SK-N-SH (cell line): ENCODE data around the gene PLEKHG7.

Source experiments
- GABPA ChIP-seq: IDR thresholded peaks from 2 replicates; pipeline ENCODE4 v1.4.0; 2012; ENCODE audit warnings: low read depth, mild to moderate bottlenecking
- POLR2AphosphoS5 ChIP-seq: IDR thresholded peaks from 2 replicates; pipeline ENCODE4 v1.6.1; 2012; ENCODE audit warnings: low read depth, low read length
- REST ChIP-seq: IDR thresholded peaks from 2 replicates; pipeline ENCODE4 v1.6.1; 2012; ENCODE audit warnings: mild to moderate bottlenecking, low read depth, low read length, moderate library complexity

GRCh38 chr12:92696216-92696615 lies 6.6 kb upstream of the PLEKHG7 start:
- no peak for TF ChIP-seq GABPA
- TF ChIP-seq POLR2AphosphoS5 = no peak
- no peak for TF ChIP-seq REST
